Stimulated activated naive CD8-positive, alpha-beta T cell treated with anti-CD3 and anti-CD28 coated beads, Interleukin-15, amount 100 ng/mL, for 72 hours (primary cell): ENCODE data around the gene SLCO3A1.

Source experiments
- ATAC-seq: fragments of 150-1000 bp; cut with Tn5 transposase; 2 replicates; pipeline ENCODE4 v1.10.0; 2021; ENCODE audit warnings: mild to moderate bottlenecking, moderate library complexity
- DNase-seq, 2 donors: peaks; one replicate each; pipeline ENCODE4 v3.0.0; 2021 to 2022
- H3K27ac Mint-ChIP-seq, 2 donors: one replicate each; pipeline ENCODE4 v1.8.0; 2022; ENCODE audit warnings: mild to moderate bottlenecking in 2 of 2, mixed read lengths in 2 of 2, moderate library complexity in 2 of 2
- H3K27me3 Mint-ChIP-seq: one replicate; pipeline ENCODE4 v1.8.0; 2022; ENCODE audit warnings: mixed read lengths
- H3K4me1 Mint-ChIP-seq: one replicate; pipeline ENCODE4 v1.8.0; 2022; ENCODE audit warnings: mild to moderate bottlenecking, mixed read lengths
- H3K4me3 Mint-ChIP-seq, 2 donors: one replicate each; pipeline ENCODE4 v1.8.0; 2022; ENCODE audit warnings: mild to moderate bottlenecking in 2 of 2, mixed read lengths in 2 of 2, moderate library complexity in 1 of 2
- H3K9me3 Mint-ChIP-seq, 2 donors: one replicate each; pipeline ENCODE4 v1.8.0; 2022; ENCODE audit warnings: mixed read lengths in 2 of 2

The SLCO3A1 gene

DNA sequence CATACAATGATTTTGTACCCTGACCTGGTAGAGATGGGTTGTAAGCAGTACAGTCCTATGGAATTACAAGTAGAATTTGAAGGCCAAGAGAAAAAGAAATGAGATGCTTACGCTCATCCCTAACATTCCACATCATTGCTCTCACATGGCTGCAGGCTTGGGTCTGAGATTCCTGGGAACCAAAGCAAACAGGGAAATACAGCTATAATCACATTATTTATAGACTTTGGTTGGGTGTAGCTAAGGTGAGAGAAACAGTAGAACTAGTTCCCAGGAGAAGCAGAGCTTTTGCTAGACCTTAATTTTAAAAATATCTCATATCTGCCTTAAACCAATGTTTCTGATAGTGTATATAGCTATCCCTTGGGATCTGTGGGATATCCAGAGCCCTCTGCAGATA, 51.4 kb downstream of the SLCO3A1 start:
- ATAC-seq = no peak
- peaks cover 10% of the 10 kb centered on the region for H3K4me1 Mint-ChIP-seq

DNA sequence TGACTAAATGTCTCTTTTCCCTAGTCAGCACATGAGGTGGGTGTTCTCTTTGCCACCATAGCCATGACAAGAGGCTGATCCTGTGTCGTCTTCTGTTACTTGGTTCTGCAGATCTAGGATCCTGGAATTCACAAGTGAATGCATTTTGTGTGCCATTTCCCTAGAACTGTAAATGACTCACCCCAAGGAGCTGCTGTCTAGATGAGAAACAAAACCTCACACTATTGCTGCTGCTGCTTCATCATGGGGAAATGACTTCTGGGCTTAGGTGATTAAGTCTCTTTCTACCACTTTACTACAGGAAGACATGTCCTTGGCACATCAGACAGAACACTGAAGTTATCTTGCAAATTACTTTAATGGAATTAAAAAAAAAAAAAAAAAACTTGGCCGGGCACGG, 54.9 kb downstream of the SLCO3A1 start:
- ATAC-seq (no peak), DNase-seq (no peak)
- Mint-ChIP-seq H3K4me1 (peaks cover 19% of the 10 kb centered on the region), H3K9me3 (peaks cover 0 to 6% of the 10 kb centered on the region in 2 donors), H3K27me3 (no peaks in the 10 kb centered on the region), H3K4me3 (no peak overlapping the region), H3K27ac (no peak overlapping the region)

More for the DNA sequence above, 51.4 kb downstream of the SLCO3A1 start:
- DNase-seq = no peak
- Mint-ChIP-seq H3K9me3 (peaks cover 13 to 22% of the 10 kb centered on the region in 2 donors), H3K4me3 (no peak overlapping the region), H3K27ac (no peak overlapping the region), H3K27me3 (no peaks in the 10 kb centered on the region)

DNA sequence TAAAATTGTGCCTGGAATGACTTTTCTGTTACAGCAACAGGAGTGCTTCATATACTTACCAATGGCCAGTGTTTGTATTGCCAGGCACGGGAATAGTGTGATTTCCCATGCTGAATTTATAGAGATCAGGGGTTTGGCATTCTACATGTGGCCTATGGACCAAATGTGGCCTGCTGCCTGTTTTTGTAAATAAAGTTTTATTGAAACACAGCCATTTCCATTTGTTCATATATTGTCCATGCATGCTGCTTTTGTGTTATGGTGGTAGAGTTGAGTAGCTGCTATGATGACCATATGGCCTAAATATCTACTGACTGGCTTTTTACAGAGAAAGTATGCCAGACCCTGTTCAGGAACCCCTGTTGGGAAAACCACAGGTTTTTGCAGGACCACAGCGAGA, 55.6 kb downstream of the SLCO3A1 start:
- Mint-ChIP-seq H3K9me3 (no peaks in the 10 kb centered on the region), H3K4me1 (peaks cover 19% of the 10 kb centered on the region)

DNA sequence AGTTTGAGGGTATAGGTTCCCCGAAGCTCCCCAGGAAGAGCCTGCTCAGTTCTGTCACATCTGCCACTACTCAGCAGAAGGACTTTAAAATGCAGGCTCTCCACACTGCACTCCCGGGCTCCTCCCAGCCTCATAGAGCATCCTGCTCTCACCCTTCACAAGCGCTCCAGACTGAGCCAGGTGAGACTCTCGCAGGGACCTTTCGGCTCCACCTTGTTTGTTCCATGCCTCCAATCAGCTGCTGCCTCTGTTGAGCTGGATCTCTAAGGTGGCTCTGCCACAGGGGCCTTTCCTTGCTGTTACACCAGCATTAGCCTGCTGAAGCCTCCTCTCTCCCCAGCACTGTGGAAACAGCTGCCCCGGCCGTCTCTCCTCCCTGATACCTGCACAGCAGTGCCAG, 56.1 kb downstream of the SLCO3A1 start:
- no peaks in the 10 kb centered on the region for H3K9me3 Mint-ChIP-seq
- H3K4me3 Mint-ChIP-seq = no peak overlapping the region
- ATAC-seq (no peak), DNase-seq (no peak)
- peaks cover 19% of the 10 kb centered on the region for H3K4me1 Mint-ChIP-seq
- H3K27me3 Mint-ChIP-seq = no peaks in the 10 kb centered on the region
- no peak overlapping the region for H3K27ac Mint-ChIP-seq

More for the DNA sequence above, 55.6 kb downstream of the SLCO3A1 start:
- DNase-seq = no peak
- Mint-ChIP-seq H3K4me3 (no peak overlapping the region), H3K27me3 (no peaks in the 10 kb centered on the region), H3K27ac (no peak overlapping the region)
- ATAC-seq = no peak

DNA sequence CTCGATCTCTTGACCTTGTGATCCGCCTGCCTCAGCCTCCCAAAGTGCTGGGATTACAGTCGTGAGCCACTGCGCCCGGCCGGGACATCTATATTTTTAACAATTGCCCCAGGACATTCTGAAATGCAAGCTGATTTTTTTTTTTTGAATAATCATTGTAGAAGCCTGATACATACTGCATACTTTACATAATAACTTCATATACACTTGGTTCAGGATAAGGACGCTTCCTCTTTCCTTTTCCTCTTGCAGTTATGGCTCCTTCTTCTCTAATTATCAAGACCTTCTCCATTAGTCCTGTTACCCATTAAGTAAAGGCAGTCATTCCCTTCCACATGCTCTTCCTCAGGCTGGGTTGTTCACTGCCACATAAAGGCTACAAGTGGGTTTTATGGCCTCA, 58.3 kb downstream of the SLCO3A1 start:
- no peak for DNase-seq
- H3K4me1 Mint-ChIP-seq = peaks cover 19% of the 10 kb centered on the region

DNA sequence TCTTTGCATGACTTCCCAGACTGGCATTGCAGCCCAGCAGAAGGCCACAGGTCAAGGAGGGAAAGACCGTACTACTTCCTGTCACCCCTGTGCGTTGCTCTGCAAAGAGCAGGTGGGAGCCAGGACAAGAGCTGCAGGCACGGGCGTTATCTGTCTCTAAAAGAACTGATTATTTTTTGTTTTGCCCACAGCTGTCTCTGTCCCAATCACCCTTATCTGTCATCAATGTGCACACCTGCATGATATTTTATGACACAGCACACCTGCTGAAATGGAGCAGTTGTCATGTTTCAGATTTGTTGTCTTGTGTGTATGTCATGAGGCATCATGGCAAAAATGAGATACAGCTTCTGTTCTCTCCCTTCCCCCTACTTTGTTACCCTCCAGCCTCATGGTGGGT, 58.8 kb downstream of the SLCO3A1 start:
- Mint-ChIP-seq H3K4me1 (peaks cover 19% of the 10 kb centered on the region), H3K27me3 (no peaks in the 10 kb centered on the region), H3K9me3 (no peaks in the 10 kb centered on the region), H3K4me3 (no peak overlapping the region), H3K27ac (peak overlapping the region in 1 of 2 donors; percentile 36)
- ATAC-seq (no peak), DNase-seq (no peak)

More for the DNA sequence above, 58.3 kb downstream of the SLCO3A1 start:
- H3K4me3 Mint-ChIP-seq = no peak overlapping the region
- no peak overlapping the region for H3K27ac Mint-ChIP-seq
- ATAC-seq = no peak
- no peaks in the 10 kb centered on the region for H3K9me3 Mint-ChIP-seq
- no peaks in the 10 kb centered on the region for H3K27me3 Mint-ChIP-seq

DNA sequence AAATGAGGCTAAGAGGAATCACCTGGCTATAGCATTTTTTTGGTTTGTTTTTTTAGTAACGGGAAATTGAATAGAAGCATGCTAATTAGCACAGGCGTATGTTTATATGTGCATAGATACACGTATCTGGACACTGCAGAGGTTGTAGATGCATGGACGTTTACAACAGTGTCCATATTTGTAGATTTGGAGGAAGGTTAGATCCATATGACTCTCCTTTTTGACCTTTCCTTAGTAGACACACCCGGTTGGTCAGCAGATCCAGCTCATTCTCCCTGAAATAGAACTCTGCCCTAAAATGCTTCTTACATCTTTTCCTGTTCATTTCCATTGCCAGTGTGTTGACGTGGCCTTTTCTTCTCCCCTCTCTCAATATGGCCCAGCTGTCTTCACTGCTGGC, 60.1 kb downstream of the SLCO3A1 start:
- no peak for ATAC-seq
- H3K27ac Mint-ChIP-seq = no peak overlapping the region
- H3K4me3 Mint-ChIP-seq = no peak overlapping the region
- DNase-seq = no peak
- H3K4me1 Mint-ChIP-seq = peaks cover 9% of the 10 kb centered on the region
- no peaks in the 10 kb centered on the region for H3K9me3 Mint-ChIP-seq
- no peaks in the 10 kb centered on the region for H3K27me3 Mint-ChIP-seq

DNA sequence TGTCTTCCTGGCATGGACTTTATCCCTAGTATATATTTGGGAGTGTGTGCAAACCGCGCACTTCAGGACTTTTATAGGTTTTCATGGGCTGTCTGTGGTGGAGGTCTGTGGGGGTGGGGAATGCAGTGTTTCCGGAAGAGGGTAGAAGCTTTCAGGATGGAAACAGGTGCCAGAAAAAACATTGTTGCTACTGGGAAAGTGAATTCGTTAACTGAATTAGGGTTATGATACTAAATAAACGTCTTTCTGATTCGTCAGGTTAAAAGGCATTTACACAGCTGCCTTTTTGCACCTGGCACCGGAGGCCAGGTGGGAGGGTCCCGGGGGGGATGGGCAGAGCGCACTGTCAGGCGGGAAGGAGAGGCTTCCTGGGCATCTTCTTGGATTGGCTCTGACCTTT, 62.1 kb downstream of the SLCO3A1 start:
- Mint-ChIP-seq H3K27me3 (no peaks in the 10 kb centered on the region), H3K27ac (no peak overlapping the region), H3K9me3 (no peaks in the 10 kb centered on the region), H3K4me3 (no peak overlapping the region), H3K4me1 (peaks cover 9% of the 10 kb centered on the region)
- ATAC-seq (no peak), DNase-seq (no peak)

DNA sequence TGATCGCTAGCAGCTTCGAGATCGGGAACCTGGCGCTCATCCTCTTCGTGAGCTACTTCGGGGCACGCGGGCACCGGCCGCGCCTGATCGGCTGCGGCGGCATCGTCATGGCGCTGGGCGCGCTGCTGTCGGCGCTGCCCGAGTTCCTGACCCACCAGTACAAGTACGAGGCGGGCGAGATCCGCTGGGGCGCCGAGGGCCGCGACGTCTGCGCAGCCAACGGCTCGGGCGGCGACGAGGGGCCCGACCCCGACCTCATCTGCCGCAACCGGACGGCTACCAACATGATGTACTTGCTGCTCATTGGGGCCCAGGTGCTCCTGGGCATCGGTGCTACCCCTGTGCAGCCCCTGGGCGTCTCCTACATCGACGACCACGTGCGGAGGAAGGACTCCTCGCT, 62.5 kb downstream of the SLCO3A1 start:
- Mint-ChIP-seq H3K27ac (no peak overlapping the region), H3K9me3 (no peaks in the 10 kb centered on the region), H3K27me3 (no peaks in the 10 kb centered on the region), H3K4me3 (no peak overlapping the region), H3K4me1 (peaks cover 11% of the 10 kb centered on the region)
- no peak for ATAC-seq
- no peak for DNase-seq

DNA sequence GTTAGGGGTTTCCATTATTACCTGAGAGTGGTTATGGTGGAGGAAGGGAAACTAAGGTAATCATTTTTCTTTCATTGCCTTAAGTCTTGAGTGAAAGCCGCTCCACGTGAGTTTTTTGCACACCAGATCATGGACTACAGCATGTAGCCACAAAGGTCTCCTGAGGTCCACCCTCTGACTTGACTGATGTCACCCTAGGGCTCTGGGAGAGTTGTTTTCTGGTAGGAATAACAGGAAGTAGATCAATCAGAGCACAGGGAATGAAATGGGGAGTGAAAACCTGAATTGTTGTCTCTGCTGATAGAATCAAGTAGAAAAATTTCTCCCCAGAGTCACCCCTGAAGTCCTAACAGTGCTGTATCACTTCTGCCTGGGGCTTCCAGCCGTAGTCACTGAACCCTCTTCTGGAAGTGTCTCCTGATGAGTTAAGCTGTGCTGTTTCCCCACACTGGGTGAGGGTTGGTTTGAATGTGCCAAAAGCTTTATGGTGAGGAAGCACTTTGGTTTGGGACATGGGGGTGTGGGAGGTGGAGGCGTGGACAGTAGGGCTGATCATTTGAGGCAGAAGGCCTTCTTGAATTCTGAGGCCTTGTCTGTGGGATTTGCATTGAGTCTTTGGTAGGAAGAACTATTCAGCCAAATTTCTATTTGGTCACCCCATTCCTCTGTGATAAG, 64.3 kb downstream of the SLCO3A1 start:
- DNase-seq (no peak), ATAC-seq (no peak)
- H3K4me3 Mint-ChIP-seq = no peak overlapping the region
- peak overlapping the region in 1 of 2 donors; percentile 55 for H3K27ac Mint-ChIP-seq
- H3K4me1 Mint-ChIP-seq = peaks cover 15% of the 10 kb centered on the region
- H3K27me3 Mint-ChIP-seq = no peaks in the 10 kb centered on the region
- H3K9me3 Mint-ChIP-seq = no peaks in the 10 kb centered on the region

DNA sequence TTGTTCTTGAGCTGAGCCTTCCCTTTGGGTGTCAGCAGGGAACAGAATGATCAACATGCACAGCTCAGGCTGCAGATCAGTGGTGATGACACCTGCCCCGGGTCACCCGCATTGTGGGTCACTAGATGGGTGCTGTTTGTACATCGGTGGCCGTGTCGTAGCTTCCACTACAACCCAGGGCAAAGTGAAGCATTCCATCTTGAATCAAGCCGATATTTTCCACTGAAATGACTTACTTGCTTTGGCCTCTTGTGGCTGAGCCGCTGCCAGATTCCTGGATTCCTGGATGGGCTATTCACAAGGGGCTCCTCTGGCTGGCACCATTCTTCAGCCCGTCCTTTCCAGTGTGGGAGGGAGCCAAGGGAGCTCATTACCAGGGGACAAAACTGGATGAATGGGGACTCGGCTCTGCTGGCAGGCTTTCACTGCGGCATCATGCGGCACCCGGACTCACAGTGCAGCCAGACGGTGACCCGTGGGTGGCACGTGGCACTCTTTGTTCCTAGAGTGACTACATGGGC, 65.6 kb downstream of the SLCO3A1 start:
- no peak for DNase-seq
- H3K27ac Mint-ChIP-seq = no peak overlapping the region
- ATAC-seq = no peak
- H3K4me3 Mint-ChIP-seq = no peak overlapping the region
- H3K4me1 Mint-ChIP-seq = peaks cover 14% of the 10 kb centered on the region
- no peaks in the 10 kb centered on the region for H3K9me3 Mint-ChIP-seq
- H3K27me3 Mint-ChIP-seq = no peaks in the 10 kb centered on the region

DNA sequence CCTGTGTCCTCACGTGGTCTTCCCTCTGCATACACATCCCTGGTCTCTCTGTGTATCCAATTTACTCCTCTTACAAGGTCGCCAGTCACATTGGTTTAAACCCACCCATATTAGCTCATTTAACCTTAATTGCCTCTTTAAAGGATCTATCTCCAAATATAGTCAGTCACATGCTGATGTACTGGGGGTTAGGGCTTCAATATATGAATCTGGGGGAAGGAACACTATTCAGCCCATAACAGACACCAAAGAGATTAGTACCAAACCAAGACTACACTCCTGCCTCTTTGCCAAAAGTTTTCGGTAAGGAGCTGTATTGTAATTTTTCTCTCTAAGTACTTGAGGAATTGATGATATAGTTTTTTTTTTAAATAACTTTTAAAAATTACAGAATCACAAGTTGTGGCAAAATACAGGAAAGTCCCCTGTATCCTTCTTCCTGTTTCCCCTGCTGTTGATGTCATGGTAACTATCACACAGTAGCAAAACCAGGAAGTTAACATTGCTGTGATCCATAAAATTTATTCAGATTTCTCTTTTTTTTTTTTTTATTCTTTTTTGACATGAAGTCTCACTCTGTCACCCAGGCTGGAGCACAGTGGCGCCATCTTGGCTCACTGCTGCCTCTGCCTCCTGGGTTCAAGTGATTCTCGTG, 67.8 kb downstream of the SLCO3A1 start:
- Mint-ChIP-seq H3K27ac (peak overlapping the region; percentile 44 to 93), H3K4me1 (peaks cover 14% of the 10 kb centered on the region), H3K4me3 (peak overlapping the region in 1 of 2 donors; percentile 12), H3K9me3 (no peaks in the 10 kb centered on the region), H3K27me3 (no peaks in the 10 kb centered on the region)
- DNase-seq = no peak
- peak; percentile 69 for ATAC-seq

DNA sequence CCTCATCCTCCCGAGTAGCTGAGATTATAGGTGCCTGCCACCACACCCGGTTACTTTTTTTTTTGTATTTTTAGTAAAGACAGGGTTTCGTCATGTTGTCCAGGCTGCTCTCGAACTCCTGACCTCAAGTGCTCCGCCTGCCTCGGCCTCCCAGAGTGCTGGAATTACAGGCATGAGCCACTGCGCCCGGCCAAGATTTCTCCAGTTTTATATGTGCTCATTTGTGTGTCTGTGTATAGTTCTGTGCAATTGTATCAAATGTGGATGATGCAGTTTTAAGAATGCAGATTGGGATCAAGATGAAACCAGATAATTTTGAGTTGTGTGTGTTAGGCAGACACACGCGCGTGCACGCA, 68.3 kb downstream of the SLCO3A1 start:
- no peak for DNase-seq
- no peak for ATAC-seq
- Mint-ChIP-seq H3K4me1 (peaks cover 14% of the 10 kb centered on the region), H3K27ac (peak overlapping the region; percentile 92 to 93), H3K9me3 (no peaks in the 10 kb centered on the region), H3K27me3 (no peaks in the 10 kb centered on the region), H3K4me3 (no peak overlapping the region)

DNA sequence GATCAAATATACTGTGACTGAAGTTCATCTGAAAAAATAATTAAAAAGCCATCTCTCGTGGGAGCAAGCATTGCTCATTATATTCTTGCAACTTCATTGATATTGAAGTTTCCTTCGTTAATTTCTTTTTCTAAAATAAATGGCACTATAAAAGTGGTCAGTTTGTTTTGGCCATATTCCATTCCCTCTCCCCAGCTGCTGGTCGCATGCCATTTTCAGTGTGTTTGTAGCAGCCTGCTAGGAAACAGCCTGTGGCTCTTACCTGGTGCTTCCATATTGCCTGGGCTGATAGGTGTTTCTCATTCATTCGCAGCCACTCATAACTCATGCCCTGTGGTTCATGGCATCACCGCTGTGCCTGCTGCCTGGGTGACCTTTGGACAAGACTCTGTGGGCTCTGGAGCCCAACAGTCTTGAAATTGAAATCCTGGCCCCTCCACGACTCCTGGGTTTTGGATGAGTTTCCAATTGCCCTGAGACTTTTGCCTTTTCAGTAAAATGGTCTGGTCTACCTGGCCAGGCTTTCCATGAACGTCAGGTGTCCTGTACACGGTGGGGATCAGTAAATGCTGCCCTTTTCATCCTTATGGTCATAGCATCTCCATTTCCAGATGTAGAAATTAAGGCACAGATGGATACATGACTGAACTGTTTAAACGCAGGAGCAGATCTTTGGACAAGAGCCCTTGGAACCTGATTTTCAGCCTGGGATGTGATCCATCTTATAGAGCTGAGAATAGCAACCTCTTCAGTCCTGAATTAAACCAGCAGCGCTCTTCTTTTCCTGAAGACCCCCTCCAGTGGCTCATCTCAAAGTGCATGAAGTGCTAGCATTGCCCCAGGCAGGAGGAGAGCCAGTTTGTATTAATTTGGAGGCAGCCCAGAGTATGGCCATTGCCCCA, 69.4 kb downstream of the SLCO3A1 start:
- peaks cover 14% of the 10 kb centered on the region for H3K4me1 Mint-ChIP-seq
- no peak for DNase-seq
- no peaks in the 10 kb centered on the region for H3K27me3 Mint-ChIP-seq
- no peak overlapping the region for H3K27ac Mint-ChIP-seq
- H3K4me3 Mint-ChIP-seq = no peak overlapping the region
- H3K9me3 Mint-ChIP-seq = no peaks in the 10 kb centered on the region
- ATAC-seq = no peak

DNA sequence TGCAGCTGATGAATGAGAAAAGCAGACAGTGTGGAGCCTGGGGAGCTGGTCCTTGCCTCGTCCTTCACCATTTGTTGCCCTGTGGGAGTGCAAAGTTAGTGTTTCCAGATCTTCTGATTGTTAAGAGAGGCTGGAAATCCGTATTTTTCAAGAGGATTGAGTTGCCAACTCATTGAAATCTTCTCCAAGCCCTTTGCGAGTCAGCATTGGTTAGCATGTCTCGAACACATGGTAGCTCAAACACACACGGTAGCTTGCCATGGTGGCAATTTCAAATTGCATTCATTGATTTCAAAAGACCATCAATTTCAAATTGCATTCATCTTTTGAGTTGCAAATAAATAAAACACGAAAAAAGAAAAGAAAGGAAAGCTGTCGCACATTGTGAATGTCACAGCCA, 70.7 kb downstream of the SLCO3A1 start:
- ATAC-seq = no peak
- Mint-ChIP-seq H3K4me3 (no peak overlapping the region), H3K27me3 (no peaks in the 10 kb centered on the region), H3K9me3 (no peaks in the 10 kb centered on the region), H3K27ac (no peak overlapping the region), H3K4me1 (peaks cover 14% of the 10 kb centered on the region)
- DNase-seq = no peak
